ENCODE measurements around the gene SURF6.

DNA sequence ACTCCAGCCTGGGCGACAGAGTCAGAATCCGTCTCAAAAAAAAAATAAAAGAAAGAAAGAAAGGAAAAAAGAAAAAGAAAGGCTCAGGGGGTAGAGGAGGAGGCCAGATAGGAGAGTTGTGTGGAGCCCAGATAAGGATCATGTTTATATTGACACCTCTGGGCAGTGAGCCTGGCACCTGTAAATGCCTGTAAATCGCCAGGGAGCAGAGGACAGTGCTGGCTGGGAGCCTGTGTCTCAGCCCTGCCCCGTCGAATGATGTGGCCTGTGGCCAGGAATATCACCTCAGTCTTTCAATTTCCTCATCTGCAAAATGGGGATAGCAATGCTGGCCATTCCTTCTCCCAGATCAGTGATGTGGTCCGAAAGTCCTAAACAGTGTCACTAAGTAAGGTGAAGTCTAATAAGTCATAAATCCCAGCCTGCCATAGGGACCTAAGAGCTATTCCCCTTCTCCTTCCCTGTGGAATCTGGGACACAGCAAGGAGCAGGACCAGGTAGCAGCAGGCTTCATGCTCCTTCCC lies 50.7 kb downstream of the SURF6 start:
- TF ChIP-seq, protein P1, sequence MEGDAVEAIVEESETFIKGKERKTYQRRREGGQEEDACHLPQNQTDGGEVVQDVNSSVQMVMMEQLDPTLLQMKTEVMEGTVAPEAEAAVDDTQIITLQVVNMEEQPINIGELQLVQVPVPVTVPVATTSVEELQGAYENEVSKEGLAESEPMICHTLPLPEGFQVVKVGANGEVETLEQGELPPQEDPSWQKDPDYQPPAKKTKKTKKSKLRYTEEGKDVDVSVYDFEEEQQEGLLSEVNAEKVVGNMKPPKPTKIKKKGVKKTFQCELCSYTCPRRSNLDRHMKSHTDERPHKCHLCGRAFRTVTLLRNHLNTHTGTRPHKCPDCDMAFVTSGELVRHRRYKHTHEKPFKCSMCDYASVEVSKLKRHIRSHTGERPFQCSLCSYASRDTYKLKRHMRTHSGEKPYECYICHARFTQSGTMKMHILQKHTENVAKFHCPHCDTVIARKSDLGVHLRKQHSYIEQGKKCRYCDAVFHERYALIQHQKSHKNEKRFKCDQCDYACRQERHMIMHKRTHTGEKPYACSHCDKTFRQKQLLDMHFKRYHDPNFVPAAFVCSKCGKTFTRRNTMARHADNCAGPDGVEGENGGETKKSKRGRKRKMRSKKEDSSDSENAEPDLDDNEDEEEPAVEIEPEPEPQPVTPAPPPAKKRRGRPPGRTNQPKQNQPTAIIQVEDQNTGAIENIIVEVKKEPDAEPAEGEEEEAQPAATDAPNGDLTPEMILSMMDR (IDR thresholded peaks at IDR 0.05), result no peak
- TF ChIP-seq EP300 (IDR thresholded peaks at IDR 0.05) (no peak), POLR2A (IDR thresholded peaks at IDR 0.05) (no peak)
